Measurements from ENCODE around the gene PRDM16.

PRDM16 gene

GRCh38 chr1:3316340-3316943 lies 247.4 kb downstream of the PRDM16 start:
- DNase-seq = no peak

- no peak for DNase-seq
These were observed 248.5 kb downstream of the PRDM16 start for GRCh38 chr1:3317456-3317855.

- no peak for DNase-seq
These were observed 249.3 kb downstream of the PRDM16 start for GRCh38 chr1:3318329-3318728.

GRCh38 chr1:3319874-3320245 lies 250.9 kb downstream of the PRDM16 start:
- DNase-seq = no peak

GRCh38 chr1:3320246-3321152 lies 251.5 kb downstream of the PRDM16 start:
- DNase-seq = no peak

- DNase-seq = no peak
These were observed 252.8 kb downstream of the PRDM16 start for GRCh38 chr1:3321559-3322449.

- DNase-seq = no peak
These were observed 253.5 kb downstream of the PRDM16 start for GRCh38 chr1:3322450-3323020.

GRCh38 chr1:3323021-3323795 lies 254.2 kb downstream of the PRDM16 start:
- no peak for DNase-seq

- no peak for DNase-seq
These were observed 255.0 kb downstream of the PRDM16 start for GRCh38 chr1:3323796-3324703.

- DNase-seq = no peak
These were observed 255.9 kb downstream of the PRDM16 start for GRCh38 chr1:3324704-3325535.

- no peak for DNase-seq
These were observed 257.7 kb downstream of the PRDM16 start for GRCh38 chr1:3326516-3327388.

- DNase-seq = no peak
These were observed 258.3 kb downstream of the PRDM16 start for GRCh38 chr1:3327389-3327702.

- no peak for DNase-seq
These were observed 259.1 kb downstream of the PRDM16 start for GRCh38 chr1:3327936-3328590.

- DNase-seq = no peak
These were observed 260.8 kb downstream of the PRDM16 start for GRCh38 chr1:3329640-3330281.

GRCh38 chr1:3330771-3331245 lies 261.8 kb downstream of the PRDM16 start:
- DNase-seq = no peak

- no peak for DNase-seq
These were observed 262.6 kb downstream of the PRDM16 start for GRCh38 chr1:3331564-3331963.

- no peak for DNase-seq
These were observed 263.0 kb downstream of the PRDM16 start for GRCh38 chr1:3332043-3332442.

- DNase-seq = no peak
These were observed 263.7 kb downstream of the PRDM16 start for GRCh38 chr1:3332662-3333061.
